ENCODE results near the gene DNAJC22.
"Not testable (repeated sequence)": the region's sequence is repeated elsewhere in the genome, so short reads cannot be mapped to it uniquely, and the experiment has no call there.

DNAJC22 gene

GRCh38 chr12:49370539-49370938, 23.9 kb downstream of the DNAJC22 start:
- DNase-seq (ENCODE audit: low spot score): no peak

- no peak for DNase-seq (ENCODE audit: low spot score)
Observed at GRCh38 chr12:49375406-49375805, 28.7 kb downstream of the DNAJC22 start.

DNA sequence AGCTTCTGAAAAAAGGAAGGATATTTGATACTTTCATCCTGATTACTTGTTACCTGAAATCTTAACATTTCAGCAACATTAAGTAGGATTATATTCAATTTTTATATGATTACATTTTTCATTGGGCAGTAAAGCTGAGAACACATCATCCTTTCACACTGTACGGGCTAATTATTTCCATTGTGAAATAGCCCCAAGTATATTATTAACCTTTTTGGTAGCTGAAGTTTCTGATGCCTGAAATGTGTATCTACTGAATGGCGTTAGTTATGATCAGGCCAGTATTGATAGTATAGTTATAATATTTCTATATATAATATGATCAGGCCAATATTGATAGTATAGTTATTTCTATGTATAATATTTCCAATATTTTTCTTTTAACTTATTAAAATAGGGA, 30.7 kb downstream of the DNAJC22 start:
- no peak for DNase-seq (ENCODE audit: low spot score)

DNA sequence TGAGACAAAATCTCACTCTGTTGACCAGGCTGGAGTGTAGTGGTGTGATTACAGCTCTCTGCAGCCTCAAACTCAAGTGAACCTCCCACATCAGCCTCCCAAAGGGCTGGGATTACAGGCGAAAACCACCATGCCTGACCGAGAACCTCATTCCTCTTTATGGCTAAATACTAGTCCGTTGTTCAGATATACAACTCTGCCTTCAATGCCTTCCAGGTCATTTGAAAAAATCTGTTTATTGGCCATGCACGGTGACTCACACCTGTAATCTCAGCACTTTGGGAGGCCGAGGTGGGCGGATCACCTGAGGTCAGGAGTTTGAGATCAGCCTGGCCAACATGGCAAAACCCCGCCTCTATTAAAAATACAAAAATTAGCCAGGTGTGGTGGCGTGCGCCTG, 33.5 kb downstream of the DNAJC22 start:
- not testable (repeated sequence) for DNase-seq (ENCODE audit: low spot score)

- no peak for DNase-seq (ENCODE audit: low spot score)
Observed at GRCh38 chr12:49388682-49389386, 42.1 kb downstream of the DNAJC22 start.

- no peak for DNase-seq (ENCODE audit: low spot score)
Observed at GRCh38 chr12:49389387-49389703, 42.7 kb downstream of the DNAJC22 start.

- DNase-seq (ENCODE audit: low spot score): no peak
Observed at GRCh38 chr12:49397000-49397399, 50.3 kb downstream of the DNAJC22 start.

GRCh38 chr12:49400304-49400703, 53.6 kb downstream of the DNAJC22 start:
- no peak for DNase-seq (ENCODE audit: low spot score)

Data from GM03348 (cell line).